ENCODE data around the gene TMEM174.

Gene TMEM174

DNA sequence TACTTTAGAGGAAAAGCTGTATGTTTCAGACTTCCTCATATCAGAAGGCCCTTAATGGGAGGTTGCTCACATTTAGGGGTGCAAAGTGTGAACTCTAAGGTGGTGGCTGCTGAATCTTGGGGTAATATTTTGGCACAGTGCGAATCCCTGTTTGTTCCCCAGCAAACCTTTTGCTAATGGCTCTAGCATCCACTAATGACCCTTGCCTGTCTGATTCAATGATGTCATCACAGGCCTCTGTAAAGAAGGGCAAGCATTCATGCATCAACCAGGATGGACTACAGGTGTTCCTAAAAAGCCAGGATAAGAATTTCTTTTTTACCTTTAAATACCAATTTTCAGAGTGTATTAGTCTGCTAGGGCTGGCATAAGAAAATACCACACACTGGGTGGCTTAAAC lies 32.2 kb upstream of the TMEM174 start:
- DNase-seq (ENCODE audit: low read depth): no peak
- TF ChIP-seq, protein P1, sequence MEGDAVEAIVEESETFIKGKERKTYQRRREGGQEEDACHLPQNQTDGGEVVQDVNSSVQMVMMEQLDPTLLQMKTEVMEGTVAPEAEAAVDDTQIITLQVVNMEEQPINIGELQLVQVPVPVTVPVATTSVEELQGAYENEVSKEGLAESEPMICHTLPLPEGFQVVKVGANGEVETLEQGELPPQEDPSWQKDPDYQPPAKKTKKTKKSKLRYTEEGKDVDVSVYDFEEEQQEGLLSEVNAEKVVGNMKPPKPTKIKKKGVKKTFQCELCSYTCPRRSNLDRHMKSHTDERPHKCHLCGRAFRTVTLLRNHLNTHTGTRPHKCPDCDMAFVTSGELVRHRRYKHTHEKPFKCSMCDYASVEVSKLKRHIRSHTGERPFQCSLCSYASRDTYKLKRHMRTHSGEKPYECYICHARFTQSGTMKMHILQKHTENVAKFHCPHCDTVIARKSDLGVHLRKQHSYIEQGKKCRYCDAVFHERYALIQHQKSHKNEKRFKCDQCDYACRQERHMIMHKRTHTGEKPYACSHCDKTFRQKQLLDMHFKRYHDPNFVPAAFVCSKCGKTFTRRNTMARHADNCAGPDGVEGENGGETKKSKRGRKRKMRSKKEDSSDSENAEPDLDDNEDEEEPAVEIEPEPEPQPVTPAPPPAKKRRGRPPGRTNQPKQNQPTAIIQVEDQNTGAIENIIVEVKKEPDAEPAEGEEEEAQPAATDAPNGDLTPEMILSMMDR (IDR thresholded peaks at IDR 0.05; ENCODE audit: insufficient read depth, low read depth, low read length, missing control alignments): no peak
- H3K4me3 ChIP-seq (ENCODE audit: low read length): no peak overlapping the region

DNA sequence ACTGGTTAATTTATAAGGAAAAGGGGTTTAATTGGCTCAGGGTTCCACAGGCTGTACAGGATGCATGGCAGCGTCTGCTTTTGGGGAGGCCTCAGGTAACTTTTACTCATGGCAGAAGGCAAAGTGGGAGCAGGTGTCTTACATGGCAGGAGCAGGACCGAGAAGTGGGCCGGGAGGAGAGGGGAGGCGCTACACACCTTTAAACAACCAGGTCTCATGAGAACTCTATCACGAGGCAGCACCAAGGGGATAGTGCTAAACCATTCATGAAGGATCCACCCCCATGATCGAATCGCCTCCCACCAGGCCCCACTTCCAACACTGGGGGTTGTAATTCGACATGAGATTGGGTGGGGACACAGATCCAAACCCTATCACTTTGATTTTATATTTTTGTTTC lies 31.0 kb upstream of the TMEM174 start:
- no peak for DNase-seq (ENCODE audit: low read depth)
- H3K4me3 ChIP-seq (ENCODE audit: low read length): no peak overlapping the region
- TF ChIP-seq, protein P1 (IDR thresholded peaks at IDR 0.05; ENCODE audit: insufficient read depth, low read depth, low read length, missing control alignments): no peak

DNA sequence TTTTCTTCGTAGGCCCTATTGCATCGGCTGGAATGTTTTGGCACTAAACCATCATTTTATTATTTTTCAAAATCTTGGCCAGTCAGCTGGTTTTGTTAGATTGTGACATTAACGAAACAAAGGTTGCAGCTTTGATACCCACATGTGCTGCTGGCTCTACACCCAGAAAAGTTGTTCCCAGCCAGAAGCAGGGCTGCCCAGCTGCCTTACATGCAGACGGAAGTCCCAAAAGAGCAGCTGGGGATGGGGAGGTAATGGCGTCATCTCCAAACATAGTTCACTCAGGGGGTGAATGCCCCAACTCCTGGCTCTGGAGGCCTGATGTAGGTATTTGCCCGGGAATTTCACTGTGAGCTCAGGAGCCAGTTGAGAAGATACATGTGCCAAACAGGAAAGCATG lies 29.3 kb upstream of the TMEM174 start:
- no peak overlapping the region for H3K4me3 ChIP-seq (ENCODE audit: low read length)
- DNase-seq (ENCODE audit: low read depth): no peak
- TF ChIP-seq, protein P1 (IDR thresholded peaks at IDR 0.05; ENCODE audit: insufficient read depth, low read depth, low read length, missing control alignments): no peak

DNA sequence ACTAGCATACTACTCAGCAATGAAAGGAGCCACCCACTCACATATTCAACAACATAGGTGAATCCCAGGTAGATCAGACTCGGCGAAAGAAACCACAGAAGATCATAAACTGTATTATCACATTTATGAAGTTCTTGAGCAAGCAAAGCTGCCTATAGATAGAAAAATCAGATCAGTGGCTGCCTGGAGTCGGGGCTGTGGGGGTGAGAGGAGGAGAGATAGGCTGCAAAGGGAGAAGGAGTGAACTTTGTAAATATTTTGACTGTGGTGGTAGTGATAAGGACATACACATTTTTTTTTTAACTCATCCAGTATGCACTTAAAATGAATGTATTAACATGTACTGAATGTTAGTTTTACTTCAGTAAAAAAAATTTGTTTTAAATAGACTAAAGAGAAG lies 23.5 kb upstream of the TMEM174 start:
- DNase-seq (ENCODE audit: low read depth): no peak
- H3K4me3 ChIP-seq (ENCODE audit: low read length): no peak overlapping the region
- TF ChIP-seq, protein P1 (IDR thresholded peaks at IDR 0.05; ENCODE audit: insufficient read depth, low read depth, low read length, missing control alignments): no peak

DNA sequence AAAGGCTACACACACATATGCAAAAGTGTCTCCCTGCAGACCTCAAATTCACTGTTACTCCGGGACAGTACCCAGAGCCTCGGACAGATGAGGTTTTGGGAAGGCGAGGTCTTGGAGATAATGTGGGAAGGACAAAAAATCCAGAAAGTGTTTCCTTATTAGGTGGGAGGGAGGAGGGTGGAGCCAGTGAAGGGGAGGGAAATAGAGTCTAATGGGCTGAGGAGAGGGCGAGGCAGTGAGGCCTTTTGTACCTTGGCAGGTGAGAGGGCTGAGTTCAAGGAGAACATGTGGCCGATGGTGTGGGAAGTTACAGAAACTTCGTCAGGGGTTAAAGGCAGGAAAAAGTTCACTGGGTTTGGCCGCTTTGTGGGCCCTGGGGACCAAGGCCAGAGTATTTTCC lies 22.1 kb upstream of the TMEM174 start:
- no peak overlapping the region for H3K4me3 ChIP-seq (ENCODE audit: low read length)
- TF ChIP-seq, protein P1 (IDR thresholded peaks at IDR 0.05; ENCODE audit: insufficient read depth, low read depth, low read length, missing control alignments): no peak
- no peak for DNase-seq (ENCODE audit: low read depth)

DNA sequence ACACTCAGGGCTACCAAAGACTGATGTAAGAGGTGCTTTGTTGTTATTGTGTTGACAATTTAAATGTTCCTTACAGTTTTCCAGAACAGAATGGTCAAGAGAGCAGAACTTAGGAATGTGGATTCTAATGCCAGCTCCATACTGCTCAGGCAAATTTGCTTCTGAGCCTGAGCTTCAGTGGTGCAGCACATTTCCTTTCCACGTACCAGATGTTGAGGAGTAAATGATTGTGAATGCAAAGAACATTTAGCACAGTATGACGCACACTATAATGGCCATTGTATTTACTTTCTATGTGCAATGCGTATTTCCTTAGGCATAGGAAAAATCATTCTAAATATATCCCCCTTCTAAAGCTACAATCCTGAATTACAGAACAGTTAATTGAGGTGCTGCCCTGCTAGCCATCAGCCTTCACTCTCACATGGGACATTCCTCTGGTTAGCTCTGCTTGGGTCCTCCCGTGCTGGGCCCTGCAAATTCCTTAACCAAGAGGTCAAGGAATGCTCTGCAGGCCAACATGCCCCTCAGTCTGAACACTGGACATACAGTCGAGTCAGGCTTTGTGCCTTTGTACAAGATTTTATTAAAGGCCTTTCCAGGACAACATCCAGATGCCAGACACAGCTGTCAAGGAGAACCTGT lies 21.1 kb upstream of the TMEM174 start:
- TF ChIP-seq, protein P1 (IDR thresholded peaks at IDR 0.05; ENCODE audit: insufficient read depth, low read depth, low read length, missing control alignments): no peak
- no peak for DNase-seq (ENCODE audit: low read depth)
- H3K4me3 ChIP-seq (ENCODE audit: low read length): no peak overlapping the region
